ENCODE results near the gene HOXB2.

Gene HOXB2

DNA sequence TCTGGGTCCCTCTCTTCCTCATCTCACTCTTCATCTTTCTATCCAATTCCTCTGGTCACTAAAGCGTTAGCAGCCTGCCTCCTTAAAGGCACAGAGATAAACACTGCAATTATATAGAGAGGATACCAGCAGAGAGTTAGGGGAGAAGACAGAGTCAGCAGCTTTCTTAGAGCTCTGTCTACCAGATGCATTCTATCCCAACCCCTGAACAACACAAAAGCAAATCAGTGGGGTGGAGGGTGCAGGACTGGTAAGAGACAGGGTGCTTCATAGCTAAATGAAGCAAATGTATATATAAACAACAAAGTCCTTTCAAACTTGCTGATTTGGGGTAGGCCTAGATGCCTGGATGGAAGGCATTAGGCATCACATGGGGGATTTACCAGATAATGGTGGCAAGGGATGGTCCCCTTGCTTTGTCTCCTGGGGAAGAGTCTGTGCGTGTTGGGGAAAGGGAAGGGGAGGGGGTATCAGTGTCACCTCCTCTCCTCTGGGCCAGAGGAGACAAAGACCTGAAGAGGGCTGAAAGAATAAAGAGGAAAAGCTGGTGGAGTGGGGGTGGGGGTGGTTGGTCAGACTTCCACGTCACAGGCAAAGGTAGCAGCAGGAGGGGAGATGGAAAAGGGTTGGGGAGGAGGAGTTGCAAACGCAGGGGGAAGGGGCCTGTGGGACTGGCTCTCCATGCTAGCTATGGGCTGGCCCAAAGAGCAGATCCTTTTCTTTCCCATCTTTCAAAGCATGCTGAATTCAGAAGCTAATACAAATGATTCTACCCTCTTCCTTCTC, 21.2 kb upstream of the HOXB2 start:
- Histone ChIP-seq H3K27me3 (ENCODE audit: control insufficient read depth in 3 of 3, insufficient read depth in 3 of 3, low read depth in 1 of 3, low read length in 3 of 3) (peaks cover 60 to 99% (median 99%) of the 10 kb centered on the region in 3 experiments), H3K4me3 (ENCODE audit: low read length in 2 of 2) (no peak overlapping the region)

GRCh38 chr17:48565022-48565554, 20.2 kb upstream of the HOXB2 start:
- no peak overlapping the region for H2BK120ac ChIP-seq (ENCODE audit: low read depth, low read length)
- H2BK5ac ChIP-seq (ENCODE audit: low read length), result no peak overlapping the region
- H3K4me1 ChIP-seq (ENCODE audit: control insufficient read depth in 2 of 2, insufficient read depth in 1 of 2, low read depth in 1 of 2, low read length in 2 of 2), result no peaks in the 10 kb centered on the region
- H3K4me3 ChIP-seq (ENCODE audit: low read length in 2 of 2), result no peak overlapping the region
- H2BK12ac ChIP-seq (ENCODE audit: low read length), result no peak overlapping the region
- H3K27ac ChIP-seq (replicated peaks; ENCODE audit: low read length), result no peak overlapping the region
- H3K27me3 ChIP-seq (ENCODE audit: control insufficient read depth in 3 of 3, insufficient read depth in 3 of 3, low read depth in 1 of 3, low read length in 3 of 3), result peaks cover 61 to 98% (median 98%) of the 10 kb centered on the region in 3 experiments
- H4K91ac ChIP-seq (ENCODE audit: low read depth, low read length, poor library complexity), result no peak overlapping the region
- no peak overlapping the region for H2AFZ ChIP-seq (ENCODE audit: low read length)
- no peak for DNase-seq (ENCODE audit: low spot score)
- H3K14ac ChIP-seq (ENCODE audit: low read length), result no peak overlapping the region
- no peak overlapping the region for H3K23ac ChIP-seq (ENCODE audit: low read depth, low read length, poor library complexity)
- no peak overlapping the region for H3K4me2 ChIP-seq (ENCODE audit: insufficient read depth, low read length, poor library complexity, severe bottlenecking)
- H2BK15ac ChIP-seq (ENCODE audit: low read length), result no peak overlapping the region
- H3K4ac ChIP-seq (ENCODE audit: low read length), result no peak overlapping the region
- no peak overlapping the region for H3K18ac ChIP-seq (ENCODE audit: low read length)
- peaks cover 0 to 2% of the 10 kb centered on the region in 2 donors for H3K9me3 ChIP-seq (replicated peaks in 1 of 2; ENCODE audit: control insufficient read depth in 2 of 2, insufficient read depth in 1 of 2, low read depth in 1 of 2, low read length in 2 of 2)
- H4K8ac ChIP-seq (ENCODE audit: low read depth, low read length), result no peak overlapping the region
- no peak overlapping the region for H3K9ac ChIP-seq (ENCODE audit: low read depth, low read length, poor library complexity)
- H2AK5ac ChIP-seq (ENCODE audit: low read depth, low read length), result no peak overlapping the region
- no peaks in the 10 kb centered on the region for H3K36me3 ChIP-seq (replicated peaks in 1 of 2; ENCODE audit: control insufficient read depth in 2 of 2, insufficient read depth in 2 of 2, low read length in 2 of 2)
- WGBS, 2 donors (ENCODE audit: extremely low coverage in 2 of 2, insufficient read length in 2 of 2, insufficient replicate concordance in 1 of 2), result no CpG with 5 or more reads among the region's 2 CpGs
- no peaks in the 10 kb centered on the region for H3K79me1 ChIP-seq (ENCODE audit: low read depth, low read length)

More for the DNA sequence above, 21.2 kb upstream of the HOXB2 start:
- Histone ChIP-seq H3K4me2 (ENCODE audit: insufficient read depth, low read length, poor library complexity, severe bottlenecking) (no peak overlapping the region), H3K9ac (ENCODE audit: low read depth, low read length, poor library complexity) (no peak overlapping the region), H3K79me1 (ENCODE audit: low read depth, low read length) (no peaks in the 10 kb centered on the region), H4K8ac (ENCODE audit: low read depth, low read length) (no peak overlapping the region), H2BK15ac (ENCODE audit: low read length) (no peak overlapping the region), H2AK5ac (ENCODE audit: low read depth, low read length) (no peak overlapping the region), H2BK12ac (ENCODE audit: low read length) (no peak overlapping the region), H3K4ac (ENCODE audit: low read length) (no peak overlapping the region), H2BK5ac (ENCODE audit: low read length) (no peak overlapping the region), H3K4me1 (ENCODE audit: control insufficient read depth in 2 of 2, insufficient read depth in 1 of 2, low read depth in 1 of 2, low read length in 2 of 2) (no peaks in the 10 kb centered on the region), H3K18ac (ENCODE audit: low read length) (no peak overlapping the region), H3K27ac (replicated peaks; ENCODE audit: low read length) (no peak overlapping the region), H2AFZ (ENCODE audit: low read length) (no peak overlapping the region), H3K36me3 (replicated peaks in 1 of 2; ENCODE audit: control insufficient read depth in 2 of 2, insufficient read depth in 2 of 2, low read length in 2 of 2) (no peaks in the 10 kb centered on the region), H3K14ac (ENCODE audit: low read length) (no peak overlapping the region), H2BK120ac (ENCODE audit: low read depth, low read length) (no peak overlapping the region), H3K9me3 (replicated peaks in 1 of 2; ENCODE audit: control insufficient read depth in 2 of 2, insufficient read depth in 1 of 2, low read depth in 1 of 2, low read length in 2 of 2) (peaks cover 0 to 2% of the 10 kb centered on the region in 2 donors), H4K91ac (ENCODE audit: low read depth, low read length, poor library complexity) (no peak overlapping the region), H3K23ac (ENCODE audit: low read depth, low read length, poor library complexity) (no peak overlapping the region)
- no CpG with 5 or more reads among the region's 4 CpGs for WGBS, 2 donors (ENCODE audit: extremely low coverage in 2 of 2, insufficient read length in 2 of 2, insufficient replicate concordance in 1 of 2)
- no peak for DNase-seq (ENCODE audit: low spot score)

- peaks cover 64 to 98% (median 98%) of the 10 kb centered on the region in 3 experiments for H3K27me3 ChIP-seq (ENCODE audit: control insufficient read depth in 3 of 3, insufficient read depth in 3 of 3, low read depth in 1 of 3, low read length in 3 of 3)
- no peak overlapping the region for H2BK120ac ChIP-seq (ENCODE audit: low read depth, low read length)
- H2BK15ac ChIP-seq (ENCODE audit: low read length), result no peak overlapping the region
- no peak overlapping the region for H2BK12ac ChIP-seq (ENCODE audit: low read length)
- no peak overlapping the region for H4K8ac ChIP-seq (ENCODE audit: low read depth, low read length)
- H3K18ac ChIP-seq (ENCODE audit: low read length), result no peak overlapping the region
- H3K14ac ChIP-seq (ENCODE audit: low read length), result no peak overlapping the region
- H3K36me3 ChIP-seq (replicated peaks in 1 of 2; ENCODE audit: control insufficient read depth in 2 of 2, insufficient read depth in 2 of 2, low read length in 2 of 2), result no peaks in the 10 kb centered on the region
- H3K4me2 ChIP-seq (ENCODE audit: insufficient read depth, low read length, poor library complexity, severe bottlenecking), result no peak overlapping the region
- no peak for DNase-seq (ENCODE audit: low spot score)
- no peak overlapping the region for H3K23ac ChIP-seq (ENCODE audit: low read depth, low read length, poor library complexity)
- no CpG with 5 or more reads among the region's 73 CpGs for WGBS, 2 donors (ENCODE audit: extremely low coverage in 2 of 2, insufficient read length in 2 of 2, insufficient replicate concordance in 1 of 2)
- H3K4ac ChIP-seq (ENCODE audit: low read length), result no peak overlapping the region
- H2AFZ ChIP-seq (ENCODE audit: low read length), result peak overlapping the region; percentile 35
- H2BK5ac ChIP-seq (ENCODE audit: low read length), result no peak overlapping the region
- H3K4me3 ChIP-seq (ENCODE audit: low read length in 2 of 2), result no peak overlapping the region
- no peak overlapping the region for H4K91ac ChIP-seq (ENCODE audit: low read depth, low read length, poor library complexity)
- no peaks in the 10 kb centered on the region for H3K79me1 ChIP-seq (ENCODE audit: low read depth, low read length)
- no peaks in the 10 kb centered on the region for H3K4me1 ChIP-seq (ENCODE audit: control insufficient read depth in 2 of 2, insufficient read depth in 1 of 2, low read depth in 1 of 2, low read length in 2 of 2)
- H3K9ac ChIP-seq (ENCODE audit: low read depth, low read length, poor library complexity), result no peak overlapping the region
- no peak overlapping the region for H2AK5ac ChIP-seq (ENCODE audit: low read depth, low read length)
- peaks cover 0 to 2% of the 10 kb centered on the region in 2 donors for H3K9me3 ChIP-seq (replicated peaks in 1 of 2; ENCODE audit: control insufficient read depth in 2 of 2, insufficient read depth in 1 of 2, low read depth in 1 of 2, low read length in 2 of 2)
- no peak overlapping the region for H3K27ac ChIP-seq (replicated peaks; ENCODE audit: low read length)
These were observed 19.5 kb upstream of the HOXB2 start for GRCh38 chr17:48564188-48565021.

- Histone ChIP-seq H2BK5ac (ENCODE audit: low read length) (no peak overlapping the region), H3K14ac (ENCODE audit: low read length) (no peak overlapping the region), H3K27me3 (ENCODE audit: control insufficient read depth in 3 of 3, insufficient read depth in 3 of 3, low read depth in 1 of 3, low read length in 3 of 3) (peaks cover 67 to 98% (median 98%) of the 10 kb centered on the region in 3 experiments), H4K91ac (ENCODE audit: low read depth, low read length, poor library complexity) (no peak overlapping the region), H3K18ac (ENCODE audit: low read length) (no peak overlapping the region), H4K8ac (ENCODE audit: low read depth, low read length) (no peak overlapping the region), H2AK5ac (ENCODE audit: low read depth, low read length) (no peak overlapping the region), H3K4ac (ENCODE audit: low read length) (no peak overlapping the region), H3K9ac (ENCODE audit: low read depth, low read length, poor library complexity) (no peak overlapping the region), H2BK120ac (ENCODE audit: low read depth, low read length) (no peak overlapping the region), H2BK12ac (ENCODE audit: low read length) (no peak overlapping the region), H3K23ac (ENCODE audit: low read depth, low read length, poor library complexity) (peak overlapping the region; percentile 69), H3K36me3 (replicated peaks in 1 of 2; ENCODE audit: control insufficient read depth in 2 of 2, insufficient read depth in 2 of 2, low read length in 2 of 2) (no peaks in the 10 kb centered on the region), H3K79me1 (ENCODE audit: low read depth, low read length) (no peaks in the 10 kb centered on the region), H2BK15ac (ENCODE audit: low read length) (no peak overlapping the region), H3K4me1 (ENCODE audit: control insufficient read depth in 2 of 2, insufficient read depth in 1 of 2, low read depth in 1 of 2, low read length in 2 of 2) (no peaks in the 10 kb centered on the region), H3K9me3 (replicated peaks in 1 of 2; ENCODE audit: control insufficient read depth in 2 of 2, insufficient read depth in 1 of 2, low read depth in 1 of 2, low read length in 2 of 2) (peaks cover 0 to 2% of the 10 kb centered on the region in 2 donors), H2AFZ (ENCODE audit: low read length) (no peak overlapping the region), H3K4me2 (ENCODE audit: insufficient read depth, low read length, poor library complexity, severe bottlenecking) (no peak overlapping the region), H3K4me3 (ENCODE audit: low read length in 2 of 2) (no peak overlapping the region), H3K27ac (replicated peaks; ENCODE audit: low read length) (no peak overlapping the region)
- no peak for DNase-seq (ENCODE audit: low spot score)
- WGBS, 2 donors (ENCODE audit: extremely low coverage in 2 of 2, insufficient read length in 2 of 2, insufficient replicate concordance in 1 of 2), result no CpG with 5 or more reads among the region's 10 CpGs
These were observed 18.9 kb upstream of the HOXB2 start for GRCh38 chr17:48563867-48564187.

All from neuronal stem cell (in vitro differentiated cells).